Activated naive CD8-positive, alpha-beta T cell treated with anti-CD3 and anti-CD28 coated beads for 36 hours (primary cell): Measurements from ENCODE around the gene ZSCAN31. TPM values are rescaled to one million over a fixed set of nuclear protein-coding genes. Genes with fewer than 3 reads are reported as not detected.
"Not testable (repeated sequence)": the region's sequence is repeated elsewhere in the genome, so short reads cannot be mapped to it uniquely, and the experiment has no call there.

Source experiments
- DNase-seq: peaks from one replicate; pipeline ENCODE4 v3.0.0; 2021
- H3K27ac Mint-ChIP-seq: one replicate; pipeline ENCODE4 v1.8.0; 2022; ENCODE audit warnings: mild to moderate bottlenecking, moderate library complexity, mixed read lengths
- H3K27me3 Mint-ChIP-seq: one replicate; pipeline ENCODE4 v1.8.0; 2022; ENCODE audit warnings: mild to moderate bottlenecking, mixed read lengths
- H3K36me3 Mint-ChIP-seq: one replicate; pipeline ENCODE4 v1.8.0; 2021; ENCODE audit warnings: mild to moderate bottlenecking, mixed read lengths
- H3K4me1 Mint-ChIP-seq: one replicate; pipeline ENCODE4 v1.8.0; 2021; ENCODE audit warnings: mixed read lengths
- H3K4me3 Mint-ChIP-seq: one replicate; pipeline ENCODE4 v1.8.0; 2022; ENCODE audit warnings: mild to moderate bottlenecking, moderate library complexity, mixed read lengths
- H3K9me3 Mint-ChIP-seq: one replicate; pipeline ENCODE4 v1.8.0; 2022; ENCODE audit warnings: mixed read lengths
- total RNA-seq, 2 experiments: library from RNA; stranded (reverse); gene quantifications; one replicate each; pipeline ENCODE4 v1.2.3, GENCODE V29; 2021

Gene ZSCAN31
- total RNA-seq, 2 experiments from 2014 or later = 2.5 to 3.0 TPM

DNA sequence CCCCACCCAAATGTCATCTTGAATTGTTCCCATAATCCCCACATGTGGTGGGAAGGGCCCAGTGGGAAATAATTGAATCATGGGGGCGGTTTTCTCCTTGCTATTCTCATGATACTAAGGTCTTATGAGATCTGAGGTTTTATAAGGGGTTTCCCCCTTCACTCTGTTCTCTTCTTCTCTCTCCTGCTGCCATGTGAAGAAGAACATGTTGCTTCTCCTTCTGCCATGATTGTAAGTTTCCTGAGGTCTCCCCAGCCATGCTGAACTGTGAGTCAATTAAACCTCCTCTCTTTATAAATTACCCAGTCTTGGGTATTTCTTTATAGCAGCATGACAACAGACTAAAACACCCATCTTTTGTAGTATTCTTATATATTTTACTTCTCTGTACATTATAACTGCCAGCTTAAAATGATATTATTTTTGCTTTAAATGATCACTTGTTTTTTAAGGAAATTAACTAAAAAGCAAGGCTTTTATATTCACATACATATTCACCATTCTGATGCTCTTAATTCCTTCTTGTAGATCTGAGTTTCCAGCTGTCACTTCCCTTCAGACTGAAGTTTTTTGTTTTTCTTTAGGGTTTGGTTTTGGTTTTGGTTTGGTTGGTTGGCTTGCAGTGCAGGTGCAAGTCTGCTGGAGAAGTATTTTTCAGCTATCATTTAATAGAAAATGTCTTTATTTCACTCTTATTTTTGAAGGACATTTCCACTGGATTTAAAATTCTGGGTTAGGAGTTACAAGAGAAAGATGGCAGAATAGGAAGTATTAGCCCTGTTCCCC, 4.6 kb upstream of the ZSCAN31 start:
- DNase-seq = no peak
- peaks cover 11% of the 10 kb centered on the region for H3K9me3 Mint-ChIP-seq
- H3K27ac Mint-ChIP-seq = no peak overlapping the region
- H3K27me3 Mint-ChIP-seq = peaks cover 5% of the 10 kb centered on the region
- no peak overlapping the region for H3K4me3 Mint-ChIP-seq
- H3K4me1 Mint-ChIP-seq = no peaks in the 10 kb centered on the region
- H3K36me3 Mint-ChIP-seq = peaks cover 2% of the 10 kb centered on the region

DNA sequence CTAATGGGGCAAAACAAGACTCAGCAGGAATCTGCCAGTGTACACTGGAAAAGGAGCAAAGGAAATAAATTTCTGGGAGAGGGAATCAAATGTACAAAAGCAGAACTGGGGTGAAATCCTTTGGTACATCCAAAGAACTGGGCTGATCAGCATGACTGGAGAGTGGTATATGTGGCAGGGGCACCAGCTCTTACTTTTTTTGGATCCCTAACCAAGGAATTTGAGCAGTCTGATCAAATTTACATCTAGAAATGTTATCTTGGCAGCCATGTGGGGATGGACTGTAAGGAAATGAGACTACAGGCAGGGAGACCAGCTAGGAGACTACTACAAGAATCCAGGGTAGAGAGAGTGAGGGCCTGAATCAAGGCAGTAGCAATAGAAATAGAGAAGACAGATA, 1.2 kb upstream of the ZSCAN31 start:
- Mint-ChIP-seq H3K9me3 (peaks cover 14% of the 10 kb centered on the region), H3K4me1 (peaks cover 2% of the 10 kb centered on the region), H3K27me3 (no peaks in the 10 kb centered on the region), H3K4me3 (no peak overlapping the region), H3K36me3 (peaks cover 2% of the 10 kb centered on the region), H3K27ac (no peak overlapping the region)
- no peak for DNase-seq

DNA sequence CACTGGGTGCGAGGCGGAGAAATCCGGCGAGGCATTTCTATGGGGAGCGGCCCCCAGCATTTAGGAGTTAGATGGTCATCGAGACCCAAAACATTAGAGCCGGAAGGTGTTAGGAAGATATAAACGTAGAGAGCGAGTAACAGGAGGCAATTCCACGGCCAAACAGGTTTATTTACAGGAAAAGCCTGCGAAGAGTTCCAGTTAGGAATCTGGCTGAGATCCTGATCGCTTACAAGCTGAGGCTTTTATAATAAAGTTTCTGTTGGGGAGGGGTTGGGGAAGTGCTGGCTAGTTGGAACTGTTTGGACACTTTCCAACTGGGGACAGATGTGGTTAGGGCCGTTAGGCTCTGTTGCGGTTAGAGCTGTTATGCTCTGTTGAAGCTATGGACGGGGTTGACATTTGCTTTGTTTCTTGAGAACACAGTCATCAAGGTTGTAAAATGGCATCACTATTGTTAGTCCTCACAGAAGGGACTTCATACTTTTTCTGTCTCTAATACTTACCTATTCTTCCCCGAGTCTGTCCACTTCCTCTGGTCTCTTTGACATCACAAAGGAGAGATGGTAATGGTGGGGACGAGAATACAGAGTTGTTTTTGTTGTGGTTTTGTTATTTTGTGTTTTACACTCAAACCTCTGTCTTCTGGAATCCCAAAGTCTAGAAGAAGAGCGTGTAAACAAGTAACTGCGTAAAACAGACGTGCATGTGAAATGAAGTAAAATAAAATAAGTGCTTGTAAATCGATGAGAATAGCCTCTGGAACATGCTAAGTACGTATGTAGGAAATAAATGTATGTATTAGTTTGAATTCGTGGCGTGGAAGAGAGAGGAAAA, 554 bp upstream of the ZSCAN31 start:
- Mint-ChIP-seq H3K4me1 (peaks cover 2% of the 10 kb centered on the region), H3K4me3 (no peak overlapping the region), H3K27me3 (no peaks in the 10 kb centered on the region), H3K9me3 (peaks cover 14% of the 10 kb centered on the region), H3K36me3 (peaks cover 2% of the 10 kb centered on the region), H3K27ac (no peak overlapping the region)
- peak; percentile 26 for DNase-seq

DNA sequence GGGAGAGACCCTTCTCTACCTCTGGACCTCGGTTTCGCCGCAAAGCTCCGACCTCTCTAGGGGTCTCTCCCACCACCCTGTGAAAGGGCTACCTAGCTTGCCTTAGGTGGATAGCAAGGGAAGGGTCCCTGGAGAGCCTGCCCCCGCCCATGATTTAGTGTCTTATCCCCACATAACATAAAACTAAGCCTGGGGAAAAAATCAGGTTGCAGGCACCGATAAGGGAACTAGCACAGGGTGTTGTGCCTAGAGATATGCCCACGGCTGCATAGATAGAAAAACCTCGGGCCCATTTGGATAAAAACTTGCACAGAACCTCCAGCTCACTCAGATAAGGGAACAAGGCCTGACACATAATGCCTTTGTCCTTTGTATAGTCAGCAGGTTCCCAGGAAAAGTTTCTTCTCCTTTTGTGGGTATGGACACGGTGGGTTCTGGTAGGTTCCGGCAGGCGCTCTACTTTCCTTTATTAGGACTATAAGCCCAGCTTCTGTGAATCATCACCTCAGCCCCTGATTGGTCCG, 846 bp downstream of the ZSCAN31 start:
- DNase-seq = no peak
- Mint-ChIP-seq H3K4me3 (no peak overlapping the region), H3K9me3 (peaks cover 6% of the 10 kb centered on the region), H3K36me3 (peaks cover 2% of the 10 kb centered on the region), H3K4me1 (peaks cover 2% of the 10 kb centered on the region), H3K27ac (no peak overlapping the region), H3K27me3 (no peaks in the 10 kb centered on the region)

DNA sequence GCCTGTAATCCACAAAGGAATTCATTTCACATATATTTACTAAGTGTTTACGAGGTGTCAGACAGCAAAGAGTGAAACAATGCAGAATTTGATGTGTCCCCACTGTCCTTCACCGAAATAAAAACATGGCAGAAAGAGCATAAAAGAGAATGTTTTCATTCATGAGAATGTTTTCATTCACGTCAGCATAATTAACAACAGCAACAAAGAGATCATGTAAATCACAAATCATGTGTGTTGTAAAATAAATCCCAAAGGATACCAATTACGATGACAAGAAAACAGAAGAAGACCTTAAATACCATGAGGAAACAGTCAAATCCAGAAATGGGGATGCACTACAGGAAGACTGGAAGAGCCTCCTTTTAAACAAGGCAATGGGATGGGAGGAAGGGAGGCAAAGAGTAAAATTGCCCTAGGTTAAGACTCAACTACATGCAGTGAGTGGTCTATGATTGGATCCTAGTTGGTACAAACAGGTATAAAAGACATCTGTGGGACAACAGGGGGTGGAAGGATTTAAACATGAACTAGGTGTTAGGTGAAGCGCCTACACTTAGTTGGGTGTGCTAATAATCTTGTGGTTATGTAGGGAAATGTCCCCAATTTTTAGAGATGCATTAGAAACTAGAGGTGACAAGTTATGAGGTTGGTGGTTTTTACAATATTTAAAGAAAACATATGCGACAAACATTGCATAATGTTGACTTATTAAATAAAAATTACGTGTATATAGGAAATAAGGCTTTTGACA, 1.5 kb downstream of the ZSCAN31 start:
- H3K27me3 Mint-ChIP-seq = no peaks in the 10 kb centered on the region
- H3K4me1 Mint-ChIP-seq = peaks cover 2% of the 10 kb centered on the region

GRCh38 chr6:28333599-28334018, 2.3 kb downstream of the ZSCAN31 start:
- Mint-ChIP-seq H3K4me1 (peaks cover 2% of the 10 kb centered on the region), H3K9me3 (peaks cover 9% of the 10 kb centered on the region), H3K4me3 (no peak overlapping the region), H3K27ac (peak overlapping the region; percentile 43), H3K27me3 (no peaks in the 10 kb centered on the region), H3K36me3 (peaks cover 8% of the 10 kb centered on the region)
- no peak for DNase-seq

More for the DNA sequence above, 1.5 kb downstream of the ZSCAN31 start:
- no peak for DNase-seq
- Mint-ChIP-seq H3K27ac (no peak overlapping the region), H3K9me3 (peaks cover 3% of the 10 kb centered on the region), H3K36me3 (peaks cover under 1% of the 10 kb centered on the region), H3K4me3 (no peak overlapping the region)

DNA sequence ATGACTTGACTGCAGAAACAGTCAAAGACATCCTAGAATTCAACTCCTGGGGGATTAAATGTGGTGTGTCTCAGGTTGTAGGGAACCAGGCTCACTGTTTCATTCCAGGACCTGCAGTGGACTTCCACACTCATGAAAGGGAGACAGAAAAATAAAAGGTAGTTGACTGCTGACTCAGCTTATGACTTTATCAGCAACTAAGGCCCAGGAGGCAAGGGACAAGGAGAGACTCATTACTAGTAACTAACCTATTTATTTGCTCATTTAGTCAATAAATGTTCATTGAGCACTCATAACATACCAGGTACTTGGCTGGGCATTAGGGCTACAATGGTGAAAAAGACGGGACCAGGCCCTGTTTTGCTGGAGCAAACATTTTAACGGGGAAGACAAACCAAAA, 2.9 kb downstream of the ZSCAN31 start:
- DNase-seq = no peak
- Mint-ChIP-seq H3K36me3 (peaks cover 10% of the 10 kb centered on the region), H3K4me3 (no peak overlapping the region), H3K27me3 (no peaks in the 10 kb centered on the region), H3K9me3 (peaks cover 9% of the 10 kb centered on the region), H3K4me1 (peaks cover 2% of the 10 kb centered on the region), H3K27ac (no peak overlapping the region)

- Mint-ChIP-seq H3K9me3 (peaks cover 30% of the 10 kb centered on the region), H3K4me3 (no peak overlapping the region), H3K27me3 (no peaks in the 10 kb centered on the region), H3K4me1 (peaks cover 2% of the 10 kb centered on the region), H3K36me3 (peaks cover 35% of the 10 kb centered on the region), H3K27ac (no peak overlapping the region)
- DNase-seq = no peak
Measured at GRCh38 chr6:28330041-28330440, 5.9 kb downstream of the ZSCAN31 start.

GRCh38 chr6:28326371-28326948, 9.5 kb downstream of the ZSCAN31 start:
- Mint-ChIP-seq H3K27ac (no peak overlapping the region), H3K36me3 (peaks cover 40% of the 10 kb centered on the region), H3K4me3 (no peak overlapping the region), H3K27me3 (no peaks in the 10 kb centered on the region), H3K9me3 (peaks cover 30% of the 10 kb centered on the region), H3K4me1 (no peaks in the 10 kb centered on the region)
- DNase-seq = no peak

GRCh38 chr6:28323813-28324424, 12.0 kb downstream of the ZSCAN31 start:
- peaks cover 35% of the 10 kb centered on the region for H3K36me3 Mint-ChIP-seq
- H3K4me1 Mint-ChIP-seq = no peaks in the 10 kb centered on the region
- no peaks in the 10 kb centered on the region for H3K27me3 Mint-ChIP-seq
- no peak overlapping the region for H3K27ac Mint-ChIP-seq
- peaks cover 30% of the 10 kb centered on the region for H3K9me3 Mint-ChIP-seq
- no peak overlapping the region for H3K4me3 Mint-ChIP-seq
- no peak for DNase-seq

- Mint-ChIP-seq H3K27me3 (no peaks in the 10 kb centered on the region), H3K4me1 (no peaks in the 10 kb centered on the region), H3K9me3 (peaks cover 24% of the 10 kb centered on the region), H3K36me3 (peaks cover 28% of the 10 kb centered on the region), H3K27ac (no peak overlapping the region), H3K4me3 (no peak overlapping the region)
- DNase-seq = no peak
Measured at GRCh38 chr6:28322661-28323060, 13.3 kb downstream of the ZSCAN31 start.

DNA sequence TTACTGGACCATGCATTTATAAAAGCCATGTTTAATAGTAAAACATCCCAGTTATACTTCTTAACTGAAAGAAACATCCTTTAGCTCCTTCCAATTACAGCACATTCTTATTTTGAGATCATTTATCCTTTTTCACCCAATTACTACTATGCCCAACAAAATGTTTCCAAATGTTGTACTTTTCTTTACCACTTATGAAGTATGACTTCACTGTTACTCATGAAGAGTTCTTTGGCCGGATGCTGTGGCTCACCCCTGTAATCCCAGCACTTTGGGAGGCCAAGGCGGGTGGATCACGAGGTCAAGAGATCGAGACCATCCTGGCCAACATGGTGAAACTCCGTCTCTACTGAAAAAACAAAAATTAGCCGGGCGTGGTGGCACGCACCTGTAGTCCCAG, 18.1 kb downstream of the ZSCAN31 start:
- DNase-seq, H3K4me1 Mint-ChIP-seq, H3K4me3 Mint-ChIP-seq, H3K27me3 Mint-ChIP-seq, H3K36me3 Mint-ChIP-seq, H3K9me3 Mint-ChIP-seq, H3K27ac Mint-ChIP-seq: not testable (repeated sequence)

GRCh38 chr6:28315628-28316027, 20.3 kb downstream of the ZSCAN31 start:
- Mint-ChIP-seq H3K4me1 (no peaks in the 10 kb centered on the region), H3K4me3 (no peak overlapping the region), H3K36me3 (no peaks in the 10 kb centered on the region), H3K27ac (no peak overlapping the region), H3K27me3 (peaks cover 20% of the 10 kb centered on the region), H3K9me3 (peaks cover under 1% of the 10 kb centered on the region)
- no peak for DNase-seq

DNA sequence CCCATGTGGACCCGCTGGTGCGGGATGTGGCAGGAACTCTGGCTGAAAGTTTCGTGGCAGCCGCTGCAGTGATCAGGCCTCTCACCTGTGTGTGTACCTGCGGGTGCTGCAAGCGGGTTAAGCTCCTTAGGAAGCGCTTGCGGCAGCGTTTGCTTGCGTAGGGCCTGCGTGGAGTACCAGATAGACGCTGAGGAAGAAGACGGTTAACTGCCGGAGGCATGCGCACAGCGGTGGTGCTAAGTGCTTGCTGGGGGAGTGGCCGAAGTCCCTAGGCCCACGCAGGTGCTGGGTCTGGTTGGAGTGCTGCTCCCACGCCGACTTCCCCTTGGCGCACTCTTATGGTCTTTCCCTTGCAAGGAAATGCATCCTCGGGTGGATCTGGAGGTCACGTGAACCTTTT, 23.0 kb downstream of the ZSCAN31 start:
- Mint-ChIP-seq H3K27me3 (peaks cover 20% of the 10 kb centered on the region), H3K4me1 (no peaks in the 10 kb centered on the region), H3K36me3 (peaks cover 2% of the 10 kb centered on the region), H3K27ac (no peak overlapping the region), H3K9me3 (peaks cover 5% of the 10 kb centered on the region), H3K4me3 (no peak overlapping the region)
- DNase-seq = no peak
